ENCODE data around the gene ERP29.
"Not testable (repeated sequence)": the region's sequence is repeated elsewhere in the genome, so short reads cannot be mapped to it uniquely, and the experiment has no call there.

ERP29 gene

DNA sequence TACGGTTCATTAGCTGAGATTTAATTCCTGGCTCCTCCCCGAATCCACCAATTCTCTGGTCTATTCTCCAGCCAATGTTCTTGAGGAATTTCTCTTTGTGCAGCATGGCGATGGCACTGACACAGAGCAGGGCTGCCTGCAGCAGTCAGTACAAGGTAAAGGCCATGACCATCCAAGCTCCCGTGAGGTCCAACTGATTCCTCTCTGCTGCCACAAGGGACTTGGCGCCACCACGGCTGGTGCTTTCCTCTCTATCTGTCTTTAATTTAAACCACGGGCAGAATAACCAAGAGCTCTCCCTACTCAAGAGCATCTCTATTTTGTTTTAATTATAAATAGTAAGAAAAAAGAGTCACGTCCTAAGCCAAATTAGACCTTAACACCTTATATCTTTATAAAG, 12.4 kb upstream of the ERP29 start:
- no peak for TF ChIP-seq Cebpa-rat (IDR thresholded peaks at IDR 0.05)
- Histone ChIP-seq H3K9me3 (no peaks in the 10 kb centered on the region), H3K36me3 (peaks cover 6% of the 10 kb centered on the region; the same call in 1 of the 2 replicates), H4K20me1 (no peaks in the 10 kb centered on the region), H3K4me2 (peak overlapping the region; percentile 82), H3K4me1 (peaks cover 88% of the 10 kb centered on the region), H3K4me3 (0 out of 2 replicates have a peak overlapping the region, but pooled peaks have one; percentile 9), H3K9ac (peak overlapping the region; percentile 53; the same call in 1 of the 2 replicates), H3K27me3 (no peaks in the 10 kb centered on the region), H3K27ac (peak overlapping the region; percentile 42; the same call in 1 of the 2 replicates)

DNA sequence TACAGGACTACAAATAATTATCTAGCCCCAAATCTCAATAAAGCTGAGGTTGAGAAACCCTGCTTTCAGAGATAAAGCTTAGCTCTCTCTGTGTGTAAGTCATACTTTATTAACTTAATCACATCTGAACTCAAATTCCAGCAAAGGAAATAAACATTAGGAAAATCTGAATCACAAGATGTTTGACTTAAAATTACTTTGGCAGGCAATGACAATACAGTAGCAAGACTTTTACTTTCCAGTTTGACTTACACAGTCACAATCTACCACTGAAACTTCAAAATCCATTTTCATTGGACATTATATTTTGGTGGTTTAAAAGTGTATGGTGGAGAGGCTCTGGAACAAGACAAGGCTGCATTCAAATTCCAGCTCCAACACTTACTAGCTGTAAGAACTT, 11.7 kb upstream of the ERP29 start:
- H3K9ac ChIP-seq: peak overlapping the region; percentile 43; the same call in 1 of the 2 replicates
- peak overlapping the region; percentile 82 for H3K4me2 ChIP-seq
- peak overlapping the region; percentile 31; the same call in 1 of the 2 replicates for H3K27ac ChIP-seq
- H4K20me1 ChIP-seq: no peaks in the 10 kb centered on the region
- TF ChIP-seq Cebpa-rat (IDR thresholded peaks at IDR 0.05): no peak
- H3K4me3 ChIP-seq: no peak overlapping the region
- H3K27me3 ChIP-seq: no peaks in the 10 kb centered on the region
- peaks cover 6% of the 10 kb centered on the region; the same call in 1 of the 2 replicates for H3K36me3 ChIP-seq
- peaks cover 88% of the 10 kb centered on the region for H3K4me1 ChIP-seq
- H3K9me3 ChIP-seq: no peaks in the 10 kb centered on the region

DNA sequence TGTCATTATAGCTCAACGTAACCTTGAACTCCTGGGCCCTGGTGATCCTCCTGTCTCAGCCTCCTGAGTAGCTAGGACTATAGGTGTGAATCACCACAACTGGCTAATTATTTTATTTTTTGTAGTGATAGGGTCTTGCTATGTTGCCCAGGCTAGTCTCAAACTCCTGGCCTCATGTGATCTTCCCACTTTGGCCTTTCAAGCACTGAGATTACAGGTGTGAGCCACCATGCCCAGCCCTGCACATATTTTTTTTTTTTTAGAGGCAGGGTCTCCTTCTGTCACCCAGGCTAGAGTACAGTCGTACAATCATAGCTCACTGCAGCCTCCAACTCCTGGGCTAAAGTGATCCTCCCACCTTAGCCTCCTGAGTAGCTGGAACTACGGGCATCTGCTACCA, 9.2 kb upstream of the ERP29 start:
- H3K4me1 ChIP-seq: peaks cover 89% of the 10 kb centered on the region
- no peaks in the 10 kb centered on the region for H3K27me3 ChIP-seq
- TF ChIP-seq Cebpa-rat (IDR thresholded peaks at IDR 0.05): no peak

DNA sequence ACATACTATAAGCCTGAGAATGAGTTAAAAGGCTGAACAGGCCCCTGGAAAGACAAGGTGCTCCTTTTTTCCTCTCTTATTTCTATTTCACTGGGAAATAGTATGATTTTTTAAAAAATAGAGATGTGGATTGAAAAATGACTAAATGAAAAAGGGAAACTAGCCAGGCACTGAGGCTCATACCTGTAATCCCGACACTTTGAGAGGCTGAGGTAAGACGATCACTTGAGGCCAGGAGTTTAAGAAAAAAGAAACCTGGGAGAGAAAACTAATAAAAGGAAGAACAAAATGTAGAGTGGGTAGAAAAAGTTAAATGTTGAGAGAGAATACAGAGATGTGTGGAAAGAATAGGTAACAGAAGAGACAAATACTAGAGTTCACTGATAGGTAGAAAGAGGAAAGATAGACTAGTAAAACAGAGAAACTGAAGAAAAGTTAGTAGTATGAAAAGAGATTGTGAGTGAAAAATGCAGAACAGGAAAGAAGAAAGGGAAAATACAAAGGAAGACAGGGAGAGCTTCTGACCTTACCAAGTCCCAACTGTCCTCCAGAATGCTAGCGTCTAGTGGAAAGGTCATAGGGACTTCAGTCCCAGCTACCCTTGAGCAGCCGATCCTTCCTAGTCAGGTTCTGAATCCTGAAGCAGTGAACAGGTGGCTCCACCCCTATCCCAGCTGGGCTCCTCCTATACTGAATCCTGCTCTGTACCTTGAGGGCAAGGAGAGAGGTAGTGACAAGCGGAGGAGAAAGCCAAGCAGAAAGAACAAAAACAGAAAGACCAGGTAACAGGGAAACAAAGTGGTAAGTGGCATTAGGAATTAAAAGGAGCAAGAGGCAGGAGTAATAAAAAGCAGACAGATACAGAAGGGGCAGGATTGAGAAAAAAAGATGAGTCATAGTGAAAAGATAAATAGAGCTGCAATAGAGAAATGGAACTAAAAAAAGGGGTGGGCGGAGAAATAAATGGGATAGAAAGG, 7.5 kb upstream of the ERP29 start:
- H3K27me3 ChIP-seq: no peaks in the 10 kb centered on the region
- H3K27ac ChIP-seq: 0 out of 2 replicates have a peak overlapping the region, but pooled peaks have one; percentile 27
- peaks cover 6% of the 10 kb centered on the region; the same call in 1 of the 2 replicates for H3K9me3 ChIP-seq
- peaks cover 82% of the 10 kb centered on the region for H3K4me1 ChIP-seq
- peak overlapping the region; percentile 28 for H3K4me2 ChIP-seq
- no peak overlapping the region for H3K9ac ChIP-seq
- no peaks in the 10 kb centered on the region for H4K20me1 ChIP-seq
- peaks cover 14% of the 10 kb centered on the region for H3K36me3 ChIP-seq
- H3K4me3 ChIP-seq: no peak overlapping the region
- TF ChIP-seq Cebpa-rat (IDR thresholded peaks at IDR 0.05): no peak

More for the DNA sequence above, 9.2 kb upstream of the ERP29 start:
- H3K4me2 ChIP-seq: no peak overlapping the region
- H4K20me1 ChIP-seq: no peaks in the 10 kb centered on the region
- H3K4me3 ChIP-seq: no peak overlapping the region
- peaks cover 6% of the 10 kb centered on the region; the same call in 1 of the 2 replicates for H3K36me3 ChIP-seq
- no peak overlapping the region for H3K9ac ChIP-seq
- H3K27ac ChIP-seq: no peak overlapping the region
- no peaks in the 10 kb centered on the region for H3K9me3 ChIP-seq

DNA sequence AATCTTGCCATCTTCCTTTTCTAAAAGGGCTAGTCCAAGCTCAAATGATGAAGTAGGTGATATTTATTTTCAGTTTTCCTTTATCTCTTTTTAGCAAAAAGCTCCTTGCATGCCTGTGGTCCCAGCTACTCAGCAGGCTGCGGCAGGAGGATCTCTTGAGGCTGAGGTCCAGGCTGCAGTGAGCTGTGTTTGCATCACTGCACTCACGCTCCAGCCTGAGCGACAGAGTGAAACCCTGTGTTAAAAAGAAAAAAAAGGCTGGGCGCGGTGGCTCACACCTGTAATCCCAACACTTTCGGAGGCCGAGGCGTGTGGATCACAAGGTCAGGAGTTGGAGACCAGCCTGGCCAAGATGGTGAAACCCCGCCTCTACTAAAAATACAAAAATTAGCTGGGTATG, 5.3 kb upstream of the ERP29 start:
- no peaks in the 10 kb centered on the region for H3K27me3 ChIP-seq
- TF ChIP-seq Cebpa-rat (IDR thresholded peaks at IDR 0.05): no peak
- peak overlapping the region; percentile 30; the same call in 1 of the 2 replicates for H3K9ac ChIP-seq
- 0 out of 2 replicates have a peak overlapping the region, but pooled peaks have one; percentile 29 for H3K27ac ChIP-seq
- H3K9me3 ChIP-seq: peaks cover 11% of the 10 kb centered on the region; the same call in 1 of the 2 replicates
- peaks cover 19% of the 10 kb centered on the region for H3K36me3 ChIP-seq
- H3K4me2 ChIP-seq: peak overlapping the region; percentile 64
- H4K20me1 ChIP-seq: no peaks in the 10 kb centered on the region
- H3K4me3 ChIP-seq: no peak overlapping the region
- peaks cover 81% of the 10 kb centered on the region for H3K4me1 ChIP-seq

DNA sequence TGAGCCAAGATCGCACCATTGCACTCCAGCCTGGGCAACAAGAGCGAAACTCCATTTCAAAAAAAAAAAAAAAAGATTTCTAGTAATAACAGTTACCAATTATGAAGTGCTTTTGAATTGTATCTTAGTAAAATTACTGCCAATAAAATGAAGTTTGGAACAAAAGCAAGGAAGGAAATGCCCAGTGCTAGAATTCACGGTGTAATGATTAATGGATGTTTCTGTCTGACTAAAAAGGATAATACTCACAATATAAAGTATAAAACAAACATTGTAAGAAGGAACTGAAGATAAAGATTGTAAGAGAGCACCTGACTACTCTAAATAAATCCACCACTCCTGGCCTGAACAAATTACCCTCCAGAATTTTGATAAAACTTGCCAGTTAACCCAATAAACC, 4.3 kb upstream of the ERP29 start:
- no peak overlapping the region for H3K9ac ChIP-seq
- no peak for TF ChIP-seq Cebpa-rat (IDR thresholded peaks at IDR 0.05)
- peaks cover 79% of the 10 kb centered on the region for H3K4me1 ChIP-seq
- no peak overlapping the region for H3K4me3 ChIP-seq
- peaks cover 17% of the 10 kb centered on the region for H3K36me3 ChIP-seq
- H3K4me2 ChIP-seq: peak overlapping the region; percentile 64; the same call in 1 of the 2 replicates
- H3K9me3 ChIP-seq: peaks cover 11% of the 10 kb centered on the region; the same call in 1 of the 2 replicates
- H4K20me1 ChIP-seq: no peaks in the 10 kb centered on the region
- no peaks in the 10 kb centered on the region for H3K27me3 ChIP-seq
- no peak overlapping the region for H3K27ac ChIP-seq

DNA sequence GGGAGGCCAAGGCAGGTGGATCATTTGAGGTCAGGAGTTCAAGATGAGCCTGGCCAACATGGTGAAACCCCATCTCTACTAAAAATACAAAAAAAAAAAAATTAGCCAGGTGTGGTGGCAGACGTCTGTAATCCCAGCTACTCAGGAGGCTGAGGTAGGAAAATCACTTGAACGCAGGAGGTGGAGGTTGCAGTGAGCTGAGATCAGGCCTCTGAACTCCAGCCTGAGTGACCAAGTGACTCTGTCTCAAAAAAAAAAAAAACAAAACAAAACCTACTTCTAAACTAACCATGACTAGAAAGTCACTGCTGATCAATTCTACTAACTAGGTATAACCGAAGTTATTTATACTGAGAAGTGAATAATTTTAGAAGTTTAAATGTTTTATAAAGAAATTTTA, 3.6 kb upstream of the ERP29 start:
- H3K4me1 ChIP-seq: peaks cover 74% of the 10 kb centered on the region

GRCh38 chr12:112010415-112011344, 2.5 kb upstream of the ERP29 start:
- Histone ChIP-seq H3K27ac (no peak overlapping the region), H3K4me3 (no peak overlapping the region), H3K4me1 (peaks cover 74% of the 10 kb centered on the region), H3K4me2 (peak overlapping the region; percentile 97), H3K27me3 (no peaks in the 10 kb centered on the region), H4K20me1 (peaks cover 16% of the 10 kb centered on the region), H3K9ac (no peak overlapping the region), H3K36me3 (peaks cover 19% of the 10 kb centered on the region), H3K9me3 (peaks cover 11% of the 10 kb centered on the region; the same call in 1 of the 2 replicates)
- TF ChIP-seq Cebpa-rat (IDR thresholded peaks at IDR 0.05): no peak

More for the DNA sequence above, 3.6 kb upstream of the ERP29 start:
- H3K27me3 ChIP-seq, H3K4me3 ChIP-seq, H4K20me1 ChIP-seq, H3K4me2 ChIP-seq, H3K27ac ChIP-seq, H3K9ac ChIP-seq: not testable (repeated sequence)
- Histone ChIP-seq H3K9me3 (peaks cover 11% of the 10 kb centered on the region; the same call in 1 of the 2 replicates), H3K36me3 (peaks cover 13% of the 10 kb centered on the region)

DNA sequence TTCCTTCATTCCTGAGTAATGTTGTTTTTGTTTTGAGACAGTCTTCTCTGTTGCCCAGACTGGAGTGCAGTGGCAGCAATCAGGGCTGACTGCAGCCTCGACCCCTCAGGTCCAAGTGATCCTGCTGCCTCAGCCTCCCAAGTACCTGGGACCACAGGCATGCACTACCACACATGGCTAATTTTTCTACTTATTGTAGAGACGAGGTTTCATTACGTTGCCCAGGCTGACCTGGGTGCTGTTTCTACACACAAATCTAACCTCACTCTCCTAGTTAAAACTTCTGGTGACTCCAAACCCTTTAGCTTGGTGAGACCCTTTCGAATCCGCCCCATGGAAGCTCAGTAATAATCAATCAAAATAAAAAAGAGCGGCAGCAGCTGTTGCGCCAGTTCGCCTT, 1.5 kb upstream of the ERP29 start:
- H3K4me3 ChIP-seq: peak overlapping the region; percentile 99
- peaks cover 26% of the 10 kb centered on the region for H4K20me1 ChIP-seq
- peak overlapping the region; percentile 98 for H3K27ac ChIP-seq
- peak overlapping the region; percentile 96 for H3K9ac ChIP-seq
- H3K36me3 ChIP-seq: peaks cover 29% of the 10 kb centered on the region
- H3K4me2 ChIP-seq: peak overlapping the region; percentile 97
- TF ChIP-seq Cebpa-rat (IDR thresholded peaks at IDR 0.05): no peak
- H3K27me3 ChIP-seq: no peaks in the 10 kb centered on the region
- peaks cover 11% of the 10 kb centered on the region; the same call in 1 of the 2 replicates for H3K9me3 ChIP-seq
- H3K4me1 ChIP-seq: peaks cover 66% of the 10 kb centered on the region
